H1 (cell line): ENCODE data around the gene SORD. TPM values are rescaled to one million over a fixed set of nuclear protein-coding genes. Genes with fewer than 3 reads are reported as not detected.

Experiments
- CTBP2 ChIP-seq: IDR thresholded peaks from 2 replicates; pipeline ENCODE4 v1.7.0; 2011; ENCODE audit warnings: borderline replicate concordance, mild to moderate bottlenecking, moderate library complexity, mixed read lengths, low read length; ENCODE audit not compliant: insufficient read depth, insufficient read length
- GTF2F1 ChIP-seq: IDR thresholded peaks from 2 replicates; pipeline ENCODE4 v1.6.1; 2012; ENCODE audit warnings: low read depth, low read length, improper control_type of control experiment, borderline replicate concordance
- NRF1 ChIP-seq: IDR thresholded peaks from 2 replicates; pipeline ENCODE4 v1.6.1; 2011; ENCODE audit warnings: mild to moderate bottlenecking, low read depth, low read length, improper control_type of control experiment
- RNF2 ChIP-seq: fragments of 200-900, 300-1000 bp; sonication (generic); IDR thresholded peaks from 2 replicates; pipeline ENCODE4 v1.7.1; 2016; ENCODE audit warnings: borderline replicate concordance, low read depth, mild to moderate bottlenecking, antibody characterized with exemption, low read length; ENCODE audit not compliant: poor library complexity, severe bottlenecking; ENCODE audit errors: missing control alignments
- polyA plus RNA-seq, 7 experiments: library from polyadenylated mRNA; depleted of rRNA in 3 of 7; stranded (reverse) in 5 of 7; unstranded in 2 of 7; fragments of >200 nt in 5 of 7; fragments of 200-250 nt in 2 of 7; gene quantifications; 1 replicate in 5 of 7; 2 replicates in 1 of 7; 4 replicates in 1 of 7; pipeline versions ENCODE4 v1.2.1 to v1.2.3, GENCODE V29; 2011 to 2013; ENCODE audit warnings: missing spikeins in 2 of 7, mixed read lengths in 2 of 7
- total RNA-seq: library from RNA; stranded (reverse); fragmentation: NEBNext Ultra II Directional; extraction: Animal tissue kit (Norgen Biotek cat#: 25700); gene quantifications from 2 replicates; pipeline ENCODE4 v1.2.1, GENCODE V29; 2021
- TF ChIP-seq, protein P1 (sequence below): IDR thresholded peaks from 2 replicates; pipeline ENCODE4 v1.6.1; 2011; ENCODE audit warnings: low read depth, mild to moderate bottlenecking, low read length; ENCODE audit not compliant: insufficient read depth

SORD gene
- total and polyA plus RNA-seq, 2 of the 8 experiments (the other 6 are each of a cell fraction or from before 2014, with no cell fraction given) = 52.6 to 75.8 TPM

DNA sequence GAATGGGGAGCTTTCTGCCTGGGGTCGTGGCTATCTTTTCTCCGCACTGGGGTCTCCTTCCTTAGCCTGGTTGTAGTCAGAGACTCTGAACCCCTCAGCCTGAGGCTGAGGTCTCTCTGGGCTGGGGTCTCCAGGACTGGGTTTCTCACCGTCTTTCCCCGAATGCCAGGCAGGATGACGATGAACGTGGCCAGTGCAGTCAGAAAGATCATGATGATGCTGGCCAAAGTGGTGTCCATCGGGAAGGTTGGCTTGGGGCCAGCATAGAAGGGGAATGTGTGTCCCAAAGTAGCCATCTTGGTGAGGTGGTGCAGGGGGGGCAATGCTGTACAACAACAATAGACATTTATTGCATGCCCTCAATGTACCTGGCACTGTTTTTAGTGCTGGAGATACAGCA, 99.7 kb downstream of the SORD start (continued):
- TF ChIP-seq, protein P1, sequence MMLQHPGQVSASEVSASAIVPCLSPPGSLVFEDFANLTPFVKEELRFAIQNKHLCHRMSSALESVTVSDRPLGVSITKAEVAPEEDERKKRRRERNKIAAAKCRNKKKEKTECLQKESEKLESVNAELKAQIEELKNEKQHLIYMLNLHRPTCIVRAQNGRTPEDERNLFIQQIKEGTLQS = no peak
- TF ChIP-seq NRF1 (no peak), GTF2F1 (no peak), RNF2 (no peak), CTBP2 (no peak)
